SK-N-MC (cell line): ENCODE data around the gene C14orf93.

ENCODE experiments used
- DNase-seq: peaks from one replicate; pipeline ENCODE4 v3.0.0-alpha.2; 2011; ENCODE audit warnings: low read depth, low spot score
- H3K27ac ChIP-seq: fragments of 200-600 bp; sonication (generic); 2 replicates; pipeline ENCODE4 v1.5.1; 2016; ENCODE audit warnings: mixed run types
- H3K36me3 ChIP-seq: fragments of 200-600 bp; sonication (generic); 2 replicates; pipeline ENCODE4 v1.6.1; 2017; ENCODE audit warnings: antibody characterized with exemption, low read length, mixed read lengths; ENCODE audit not compliant: insufficient read depth
- H3K4me3 ChIP-seq: fragments of 200-600 bp; sonication (generic); 2 replicates; pipeline ENCODE4 v1.5.1; 2016
- H3K9ac ChIP-seq: fragments of 200-600 bp; sonication (generic); 2 replicates; pipeline ENCODE4 v1.8.0; 2017; ENCODE audit warnings: mixed run types, mixed read lengths; ENCODE audit not compliant: insufficient read length
- H3K9me3 ChIP-seq: fragments of 200-600 bp; sonication (generic); 2 replicates; pipeline ENCODE4 v1.6.1; 2017; ENCODE audit warnings: low read depth, mild to moderate bottlenecking, antibody characterized with exemption, low read length, moderate library complexity, mixed read lengths
- EZH2 ChIP-seq: fragments of 200-600 bp; sonication (generic); IDR thresholded peaks from one replicate; pipeline ENCODE4 v1.6.1; 2017; ENCODE audit warnings: antibody characterized with exemption
- FOXP2 ChIP-seq: optimal IDR thresholded peaks from 2 replicates; pipeline ENCODE3; 2011; ENCODE audit warnings: mild to moderate bottlenecking, moderate library complexity; ENCODE audit not compliant: insufficient read depth; ENCODE audit errors: extremely low read length, control extremely low read depth
- POLR2AphosphoS5 ChIP-seq: IDR thresholded peaks from 2 replicates; pipeline ENCODE4 v1.6.1; 2012; ENCODE audit warnings: mild to moderate bottlenecking, low read depth, low read length, borderline replicate concordance

Gene C14orf93

DNA sequence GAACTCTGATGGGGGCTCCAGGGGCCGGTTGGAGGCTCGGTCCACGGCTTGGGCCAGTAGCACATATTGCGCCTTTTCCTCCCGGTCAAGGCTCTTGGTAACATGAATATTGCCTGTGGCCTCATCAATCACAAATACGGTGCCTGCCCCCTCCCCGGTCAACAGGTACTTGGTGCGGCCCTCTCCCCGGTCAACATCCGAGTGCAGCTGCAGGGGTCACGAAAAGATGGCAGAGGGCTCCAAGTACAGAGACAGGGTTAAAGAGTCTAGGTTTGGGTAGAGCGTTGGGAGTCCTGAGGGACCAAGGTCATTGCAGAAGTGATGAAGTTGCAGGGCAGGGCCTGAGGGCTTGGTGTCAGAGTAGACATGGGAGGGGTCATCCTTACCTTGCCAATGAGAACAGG lies 45.2 kb upstream of the C14orf93 start:
- no peak overlapping the region for H3K27ac ChIP-seq
- H3K9me3 ChIP-seq, result no peaks in the 10 kb centered on the region
- no peak for DNase-seq
- no peak overlapping the region for H3K4me3 ChIP-seq
- H3K36me3 ChIP-seq, result peaks cover 11% of the 10 kb centered on the region; the same call in 1 of the 2 replicates
- H3K9ac ChIP-seq, result no peak overlapping the region
- no peak for TF ChIP-seq FOXP2
- no peak for TF ChIP-seq EZH2
- no peak for TF ChIP-seq POLR2AphosphoS5

DNA sequence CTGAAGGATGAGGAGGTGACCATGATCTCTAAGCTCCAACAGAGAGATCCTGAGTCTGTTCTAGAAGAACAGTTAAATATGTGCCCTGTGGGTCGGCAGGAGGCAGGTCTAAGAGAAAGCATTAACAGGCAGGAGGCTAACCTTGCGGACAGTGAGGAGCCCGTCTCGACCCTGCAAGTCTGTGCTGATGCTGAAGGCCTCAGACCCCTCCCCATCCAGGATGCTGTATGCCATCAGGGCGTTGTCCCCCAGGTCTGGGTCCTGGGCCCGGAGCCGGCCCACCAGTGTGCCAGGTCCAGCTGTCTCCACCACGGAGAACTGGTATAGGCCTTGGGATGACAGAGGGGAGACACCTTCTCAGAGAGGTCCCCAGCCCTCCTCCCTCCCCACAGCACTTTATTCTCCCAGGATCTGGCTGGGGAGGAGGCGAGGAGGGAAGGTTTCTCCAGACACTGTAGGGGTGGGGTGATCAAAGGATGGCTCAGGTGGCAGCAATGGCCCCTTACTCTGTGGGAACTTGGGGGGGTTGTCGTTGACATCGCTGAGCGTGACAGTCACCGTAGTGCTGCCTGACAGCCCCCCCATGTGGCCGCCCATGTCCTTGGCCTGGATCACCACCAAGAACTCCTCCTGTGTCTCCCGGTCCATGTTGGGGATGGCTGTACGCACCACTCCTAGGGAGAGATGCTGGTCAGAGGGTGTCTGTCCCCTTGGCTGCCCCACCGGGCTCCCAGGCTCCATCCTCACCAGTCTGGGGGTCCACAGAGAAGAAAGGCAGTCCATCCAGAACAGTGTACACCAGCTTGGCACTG lies 44.3 kb upstream of the C14orf93 start:
- no peaks in the 10 kb centered on the region for H3K9me3 ChIP-seq
- H3K36me3 ChIP-seq, result peaks cover 6% of the 10 kb centered on the region; the same call in 1 of the 2 replicates
- no peak overlapping the region for H3K4me3 ChIP-seq
- no peak overlapping the region for H3K9ac ChIP-seq
- H3K27ac ChIP-seq, result no peak overlapping the region
- no peak for DNase-seq
- TF ChIP-seq FOXP2 (no peak), EZH2 (no peak), POLR2AphosphoS5 (no peak)

DNA sequence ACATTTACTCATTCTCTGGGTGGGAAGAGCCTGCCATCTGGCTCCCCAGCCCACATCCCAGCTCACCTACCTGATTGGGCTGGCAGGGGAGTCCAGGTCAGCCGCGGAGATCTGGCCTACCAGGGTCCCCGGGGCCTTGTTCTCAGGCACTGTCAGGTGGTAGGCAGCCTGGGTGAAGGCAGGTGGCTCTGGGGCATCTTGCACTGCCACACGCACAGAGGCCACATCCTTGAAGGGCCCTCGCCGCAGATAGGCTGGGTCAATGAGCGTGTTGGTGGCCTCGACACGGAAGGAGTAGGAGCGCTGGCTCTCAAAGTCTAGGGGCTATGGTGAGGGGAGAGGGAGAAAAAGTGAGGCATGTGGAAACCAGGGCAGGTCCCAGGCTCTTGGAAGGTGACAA lies 43.5 kb upstream of the C14orf93 start:
- Histone ChIP-seq H3K9me3 (no peaks in the 10 kb centered on the region), H3K27ac (no peak overlapping the region), H3K4me3 (no peak overlapping the region), H3K9ac (no peak overlapping the region), H3K36me3 (no peaks in the 10 kb centered on the region)
- TF ChIP-seq POLR2AphosphoS5 (no peak), EZH2 (no peak), FOXP2 (no peak)
- DNase-seq, result no peak

DNA sequence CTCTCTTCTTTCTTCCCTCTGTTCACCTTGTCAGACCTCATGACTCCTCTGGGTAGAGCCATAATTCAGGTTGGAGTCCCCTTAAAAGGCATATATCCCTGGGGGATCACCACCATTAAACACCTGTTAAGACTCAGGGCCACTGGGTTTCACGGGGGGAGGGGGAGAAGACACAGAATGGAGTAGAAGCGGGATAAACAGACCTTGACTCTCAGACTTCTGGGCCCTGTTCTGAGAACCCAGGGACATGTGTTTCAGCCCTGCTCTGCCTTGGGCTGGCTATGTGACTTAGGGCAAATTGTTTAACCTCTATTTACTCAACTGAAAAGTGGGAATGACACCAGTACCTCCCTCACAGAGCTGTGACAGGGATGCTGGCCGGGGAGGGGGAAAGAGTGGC lies 42.7 kb upstream of the C14orf93 start:
- no peak for DNase-seq
- H3K27ac ChIP-seq, result no peak overlapping the region
- H3K4me3 ChIP-seq, result no peak overlapping the region
- no peak overlapping the region for H3K9ac ChIP-seq
- H3K36me3 ChIP-seq, result no peaks in the 10 kb centered on the region
- TF ChIP-seq EZH2, result no peak
- no peak for TF ChIP-seq POLR2AphosphoS5
- no peak for TF ChIP-seq FOXP2
- no peaks in the 10 kb centered on the region for H3K9me3 ChIP-seq

DNA sequence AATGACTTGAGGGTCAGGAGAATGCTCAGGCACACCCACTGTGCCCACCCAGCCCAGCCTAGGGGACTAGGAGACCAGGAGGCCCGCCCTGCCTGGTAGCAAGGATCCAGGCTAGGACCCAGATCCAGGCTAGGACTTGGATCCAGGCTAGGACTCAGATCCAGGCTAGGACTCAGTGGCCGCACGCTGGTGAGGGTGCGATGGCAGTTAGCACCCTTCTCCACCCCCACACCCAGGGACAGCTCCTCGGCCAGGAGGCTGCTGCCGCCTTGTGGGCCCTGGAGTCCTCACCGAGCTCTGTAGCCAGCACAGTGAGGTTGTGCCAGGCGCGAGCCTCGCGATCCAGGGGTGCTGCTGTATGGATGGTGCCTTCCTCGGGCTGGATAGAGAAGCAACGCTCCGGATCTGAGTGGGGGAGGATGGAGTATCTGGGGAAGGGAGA lies 42.3 kb upstream of the C14orf93 start:
- Histone ChIP-seq H3K4me3 (no peak overlapping the region), H3K36me3 (no peaks in the 10 kb centered on the region), H3K9me3 (no peaks in the 10 kb centered on the region), H3K27ac (no peak overlapping the region), H3K9ac (no peak overlapping the region)
- TF ChIP-seq FOXP2, result no peak
- no peak for TF ChIP-seq EZH2
- TF ChIP-seq POLR2AphosphoS5, result no peak
- no peak for DNase-seq

DNA sequence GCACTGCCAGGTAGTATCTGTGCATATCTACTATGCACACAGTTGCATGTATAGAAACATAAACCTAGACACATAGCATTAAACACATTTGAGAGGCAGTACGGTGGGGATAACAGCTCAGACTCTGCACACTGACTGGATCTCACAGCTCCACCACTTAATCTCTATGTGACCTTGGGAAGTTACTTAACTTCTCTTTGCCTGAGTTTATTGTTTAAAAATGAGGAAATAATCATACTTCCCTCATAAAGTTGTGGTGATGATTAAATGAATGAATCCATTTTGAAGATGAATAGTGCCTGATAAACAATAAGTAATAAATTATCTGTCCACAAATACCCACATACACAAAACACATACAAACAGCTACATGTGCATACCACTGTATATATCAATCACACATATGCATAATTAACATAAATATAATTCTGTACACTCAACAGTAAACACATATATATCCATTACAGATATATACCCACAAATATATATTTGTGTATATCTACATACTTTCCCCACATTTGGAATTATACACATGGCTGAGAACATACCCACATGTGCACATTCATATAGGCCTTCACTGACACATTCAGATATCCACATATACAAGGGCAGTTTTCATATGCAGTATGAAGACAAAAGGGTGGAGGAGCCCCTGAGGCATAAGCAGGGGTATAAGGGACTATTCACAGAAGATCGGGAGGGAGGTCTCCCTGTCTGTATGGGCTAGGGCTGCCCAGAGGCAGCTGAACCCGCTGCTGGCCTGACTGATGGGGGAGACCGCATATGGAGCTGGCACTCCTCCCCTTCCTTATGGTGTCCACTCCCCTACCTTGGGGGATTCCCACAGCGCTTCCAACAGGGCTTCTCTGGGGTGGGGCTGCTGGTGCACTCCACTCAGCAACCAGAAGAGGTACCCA lies 41.5 kb upstream of the C14orf93 start:
- Histone ChIP-seq H3K9ac (no peak overlapping the region), H3K36me3 (no peaks in the 10 kb centered on the region), H3K9me3 (no peaks in the 10 kb centered on the region), H3K27ac (no peak overlapping the region), H3K4me3 (no peak overlapping the region)
- DNase-seq, result no peak
- TF ChIP-seq FOXP2 (no peak), EZH2 (no peak), POLR2AphosphoS5 (no peak)

DNA sequence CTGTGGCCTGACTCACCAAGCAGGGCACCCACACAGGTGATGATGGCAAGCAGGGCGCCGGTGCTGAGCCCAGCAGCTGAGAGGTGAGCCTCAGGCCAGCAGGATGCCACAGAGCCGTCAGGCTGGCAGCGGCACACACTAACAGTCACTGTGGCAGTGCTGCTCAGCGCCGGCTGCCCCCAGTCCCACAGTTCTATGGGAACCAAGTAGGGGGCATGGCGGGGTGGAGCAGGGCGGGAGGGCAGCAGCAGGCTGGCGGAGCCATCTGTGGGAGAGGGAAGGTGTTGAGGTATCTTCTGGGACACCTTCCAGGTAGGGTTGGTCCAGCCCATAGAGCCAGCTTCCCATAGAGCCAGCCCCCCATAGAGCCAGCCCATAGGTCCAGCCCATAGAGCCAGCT lies 39.1 kb upstream of the C14orf93 start:
- H3K9me3 ChIP-seq, result no peaks in the 10 kb centered on the region
- TF ChIP-seq POLR2AphosphoS5 (no peak), EZH2 (no peak), FOXP2 (no peak)
- no peak overlapping the region for H3K9ac ChIP-seq
- H3K4me3 ChIP-seq, result no peak overlapping the region
- no peak for DNase-seq
- no peak overlapping the region for H3K27ac ChIP-seq
- no peaks in the 10 kb centered on the region for H3K36me3 ChIP-seq
